Frontal cortex (tissue), 4 donors: ENCODE results near the gene PLCL2. TPM values are rescaled to one million over a fixed set of nuclear protein-coding genes. Genes with fewer than 3 reads are reported as not detected.
"Not testable (repeated sequence)": the region's sequence is repeated elsewhere in the genome, so short reads cannot be mapped to it uniquely, and the experiment has no call there.

Experiments
- DNase-seq, 2 donors: peaks; one replicate each; pipeline ENCODE4 v3.0.0; 2012; ENCODE audit warnings: low spot score in 2 of 2
- FAIRE-seq: peaks from 2 replicates; lab custom pipeline; 2012; peaks lifted over from hg19 to GRCh38; lab: Jason Lieb, UNC
- total RNA-seq: library from RNA; depleted of rRNA; stranded (reverse); fragments of >200 nt; gene quantifications from one replicate; pipeline ENCODE4 v1.2.3, GENCODE V29; 2014
- donor health status: control.
- donor health status: control.
- donor health status: control.

Gene PLCL2
- total RNA-seq, 1 donor from 2014 or later: 122 TPM

GRCh38 chr3:17128671-17129070 is 243.9 kb downstream of the PLCL2 start:
- not testable (repeated sequence) for DNase-seq, FAIRE-seq

- no peak for FAIRE-seq
- no peak for DNase-seq
Measured at GRCh38 chr3:17129556-17129955, 244.8 kb downstream of the PLCL2 start.

GRCh38 chr3:17130956-17131355 is 246.2 kb downstream of the PLCL2 start:
- DNase-seq (no peak), FAIRE-seq (no peak)

GRCh38 chr3:17132286-17133115 is 247.7 kb downstream of the PLCL2 start:
- no peak for FAIRE-seq
- no peak for DNase-seq

GRCh38 chr3:17133632-17134545 is 249.1 kb downstream of the PLCL2 start:
- DNase-seq: no peak
- no peak for FAIRE-seq

- no peak for FAIRE-seq
Measured at GRCh38 chr3:17135696-17136095, 250.9 kb downstream of the PLCL2 start.

GRCh38 chr3:17136136-17136721 is 251.5 kb downstream of the PLCL2 start:
- FAIRE-seq (no peak), DNase-seq (no peak)

More at GRCh38 chr3:17135696-17136095, 250.9 kb downstream of the PLCL2 start:
- no peak for DNase-seq

GRCh38 chr3:17137321-17137826 is 252.6 kb downstream of the PLCL2 start:
- DNase-seq (no peak), FAIRE-seq (no peak)

- FAIRE-seq (no peak), DNase-seq (no peak)
Measured at GRCh38 chr3:17138246-17139039, 253.7 kb downstream of the PLCL2 start.
